Loucy (cell line): ENCODE measurements around the gene SLC48A1.

ENCODE experiments used
- H2AFZ ChIP-seq: fragments of 200-600 bp; sonication (generic); 2 replicates; pipeline ENCODE4 v1.6.0; 2016; ENCODE audit warnings: antibody characterized with exemption, mild to moderate bottlenecking, low read length, moderate library complexity
- H3F3A ChIP-seq: fragments of 200-600 bp; 2 replicates; pipeline ENCODE4 v1.6.0; 2016; ENCODE audit warnings: antibody characterized with exemption, low read depth, mild to moderate bottlenecking
- H3K27me3 ChIP-seq: fragments of 200-600 bp; sonication (generic); 2 replicates; pipeline ENCODE4 v1.6.1; 2014; ENCODE audit warnings: low read length, mild to moderate bottlenecking; ENCODE audit not compliant: insufficient read depth, poor library complexity, severe bottlenecking
- H3K36me3 ChIP-seq: fragments of 200-600 bp; sonication (generic); 2 replicates; pipeline ENCODE4 v1.6.1; 2016; ENCODE audit warnings: low read length; ENCODE audit not compliant: insufficient read depth
- H3K4me1 ChIP-seq: fragments of 200-600 bp; sonication (generic); 2 replicates; pipeline ENCODE4 v1.5.1; 2014; ENCODE audit warnings: low read length, mild to moderate bottlenecking; ENCODE audit not compliant: insufficient read depth, poor library complexity, severe bottlenecking
- H3K4me2 ChIP-seq: fragments of 200-600 bp; sonication (generic); 2 replicates; pipeline ENCODE4 v1.6.0; 2014; ENCODE audit warnings: antibody characterized with exemption, low read length, low read depth, mild to moderate bottlenecking; ENCODE audit not compliant: poor library complexity, severe bottlenecking
- H3K4me3 ChIP-seq: fragments of 200-600 bp; sonication (generic); 2 replicates; pipeline ENCODE4 v1.5.1; 2014; ENCODE audit warnings: low read length, mild to moderate bottlenecking, mixed read lengths; ENCODE audit not compliant: poor library complexity, severe bottlenecking
- H3K79me2 ChIP-seq: fragments of 200-600 bp; sonication (generic); 2 replicates; pipeline ENCODE4 v1.6.1; 2014; ENCODE audit warnings: low read length; ENCODE audit not compliant: insufficient read depth
- H3K9ac ChIP-seq: fragments of 200-600 bp; sonication (generic); 2 replicates; pipeline ENCODE4 v1.6.0; 2014; ENCODE audit warnings: mild to moderate bottlenecking, low read depth, low read length, moderate library complexity; ENCODE audit not compliant: poor library complexity, severe bottlenecking
- H3K9me2 ChIP-seq: fragments of 200-600 bp; sonication (generic); replicated peaks from 2 replicates; pipeline ENCODE4 v1.6.1; 2016; ENCODE audit warnings: low read depth, low read length, mixed read lengths
- H3K9me3 ChIP-seq: fragments of 200-600 bp; sonication (generic); 2 replicates; pipeline ENCODE4 v1.6.1; 2014; ENCODE audit warnings: mild to moderate bottlenecking, antibody characterized with exemption, low read length, low read depth; ENCODE audit not compliant: insufficient read depth
- H4K20me1 ChIP-seq: fragments of 200-600 bp; sonication (generic); 2 replicates; pipeline ENCODE4 v1.6.0; 2014; ENCODE audit warnings: antibody characterized with exemption, low read length, mild to moderate bottlenecking; ENCODE audit not compliant: insufficient read depth, poor library complexity, severe bottlenecking
- EZH2phosphoT487 ChIP-seq: fragments of 200-600 bp; IDR thresholded peaks from 2 replicates; pipeline ENCODE4 v1.6.1; 2018; ENCODE audit warnings: antibody characterized with exemption, mild to moderate bottlenecking, moderate library complexity, borderline replicate concordance
- TF ChIP-seq, protein P1 (sequence below): fragments of 200-600 bp; sonication (generic); conservative IDR thresholded peaks from 2 replicates; pipeline ENCODE4 v1.5.1; 2014; ENCODE audit warnings: mild to moderate bottlenecking, antibody characterized with exemption, low read length

The SLC48A1 gene

DNA sequence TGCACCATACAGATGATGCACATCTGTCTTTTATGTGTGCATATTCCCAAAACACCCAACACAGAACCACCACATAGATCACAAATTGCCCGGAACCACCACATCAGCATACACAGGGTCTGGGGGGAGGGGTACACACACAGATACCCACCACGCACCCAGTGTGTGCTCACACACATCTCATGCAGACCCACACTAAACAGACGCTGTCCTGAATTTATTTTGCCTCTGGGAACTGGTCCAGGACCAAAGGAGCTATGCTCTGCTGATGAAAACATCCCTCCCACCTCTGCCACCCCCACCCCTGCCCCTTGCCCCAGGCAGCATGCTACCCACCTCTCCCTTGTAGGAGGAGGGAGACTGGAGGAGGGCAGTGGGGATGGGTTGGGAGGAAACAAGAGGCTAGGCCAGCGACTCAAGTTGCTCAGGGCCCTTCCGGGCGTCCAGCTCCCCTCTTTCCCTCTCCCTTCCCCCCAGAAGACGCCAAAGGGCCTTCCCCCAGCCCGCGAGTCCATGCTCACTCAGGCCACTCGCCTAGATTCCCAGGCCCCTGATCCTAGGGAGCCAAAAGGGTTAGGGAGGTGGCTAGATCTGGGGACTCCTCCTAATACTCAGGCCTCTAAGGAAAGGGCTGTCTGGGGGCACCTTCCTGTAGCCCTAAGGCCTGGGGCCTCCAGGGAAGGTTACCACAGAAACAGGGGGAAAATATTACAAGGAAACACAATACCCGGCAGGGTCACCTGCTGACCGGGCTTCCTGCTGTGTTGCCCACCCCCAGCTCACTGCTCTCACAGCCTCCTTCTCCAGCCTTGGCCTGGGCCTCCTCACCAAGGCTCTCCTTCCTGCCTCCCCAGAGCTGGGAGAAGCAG is 43.6 kb downstream of the SLC48A1 start:
- Histone ChIP-seq H4K20me1 (peaks cover 44% of the 10 kb centered on the region), H3K79me2 (peaks cover 88% of the 10 kb centered on the region), H3K27me3 (no peaks in the 10 kb centered on the region), H3K4me3 (peak overlapping the region; percentile 91), H3F3A (no peaks in the 10 kb centered on the region), H3K9ac (peak overlapping the region; percentile 89), H3K4me1 (peaks cover 72% of the 10 kb centered on the region), H2AFZ (no peak overlapping the region), H3K4me2 (peak overlapping the region; percentile 98), H3K9me3 (no peaks in the 10 kb centered on the region), H3K9me2 (no peaks in the 10 kb centered on the region), H3K36me3 (no peaks in the 10 kb centered on the region)
- TF ChIP-seq EZH2phosphoT487: no peak
- TF ChIP-seq, protein P1, sequence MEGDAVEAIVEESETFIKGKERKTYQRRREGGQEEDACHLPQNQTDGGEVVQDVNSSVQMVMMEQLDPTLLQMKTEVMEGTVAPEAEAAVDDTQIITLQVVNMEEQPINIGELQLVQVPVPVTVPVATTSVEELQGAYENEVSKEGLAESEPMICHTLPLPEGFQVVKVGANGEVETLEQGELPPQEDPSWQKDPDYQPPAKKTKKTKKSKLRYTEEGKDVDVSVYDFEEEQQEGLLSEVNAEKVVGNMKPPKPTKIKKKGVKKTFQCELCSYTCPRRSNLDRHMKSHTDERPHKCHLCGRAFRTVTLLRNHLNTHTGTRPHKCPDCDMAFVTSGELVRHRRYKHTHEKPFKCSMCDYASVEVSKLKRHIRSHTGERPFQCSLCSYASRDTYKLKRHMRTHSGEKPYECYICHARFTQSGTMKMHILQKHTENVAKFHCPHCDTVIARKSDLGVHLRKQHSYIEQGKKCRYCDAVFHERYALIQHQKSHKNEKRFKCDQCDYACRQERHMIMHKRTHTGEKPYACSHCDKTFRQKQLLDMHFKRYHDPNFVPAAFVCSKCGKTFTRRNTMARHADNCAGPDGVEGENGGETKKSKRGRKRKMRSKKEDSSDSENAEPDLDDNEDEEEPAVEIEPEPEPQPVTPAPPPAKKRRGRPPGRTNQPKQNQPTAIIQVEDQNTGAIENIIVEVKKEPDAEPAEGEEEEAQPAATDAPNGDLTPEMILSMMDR: no peak

DNA sequence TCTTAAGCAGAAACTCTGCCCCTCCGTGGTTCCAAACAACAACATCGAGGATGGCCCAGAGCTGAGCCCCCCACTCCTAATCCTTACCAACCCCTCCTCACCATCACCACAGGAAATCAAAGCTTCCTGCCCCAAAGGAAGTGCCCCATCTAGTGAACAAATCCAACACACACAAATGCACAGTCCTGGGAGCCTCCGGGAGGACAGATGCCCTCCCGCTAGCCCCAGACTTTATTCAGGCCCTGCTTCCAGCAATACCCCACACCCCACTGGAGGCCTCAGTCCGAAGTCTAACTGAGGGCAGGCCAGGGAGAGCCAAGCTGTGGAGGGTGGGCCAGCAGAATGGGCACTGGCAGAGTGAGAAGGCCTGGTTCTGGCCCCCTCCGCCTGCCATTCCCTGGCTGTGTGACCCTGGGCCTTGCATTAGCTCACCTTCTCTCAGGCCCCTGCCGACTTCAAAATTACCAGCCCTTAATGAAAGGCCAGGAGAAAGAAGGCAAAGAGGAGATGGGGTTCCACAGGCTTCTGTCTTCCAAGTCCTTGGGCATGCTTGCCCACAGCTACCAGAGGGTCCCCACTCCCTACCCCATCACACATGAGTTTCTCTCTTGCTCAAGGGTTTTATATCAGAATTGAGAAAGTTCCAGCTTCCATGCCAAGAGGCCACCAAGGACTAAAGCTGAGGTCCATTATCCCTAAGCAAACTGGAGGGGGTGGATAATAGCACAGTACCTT is 44.4 kb downstream of the SLC48A1 start:
- no peaks in the 10 kb centered on the region for H3K9me3 ChIP-seq
- peak overlapping the region; percentile 98 for H3K4me2 ChIP-seq
- no peaks in the 10 kb centered on the region for H3K27me3 ChIP-seq
- H3K4me1 ChIP-seq: peaks cover 64% of the 10 kb centered on the region
- no peak overlapping the region for H2AFZ ChIP-seq
- peak overlapping the region; percentile 89 for H3K9ac ChIP-seq
- H3K36me3 ChIP-seq: no peaks in the 10 kb centered on the region
- no peaks in the 10 kb centered on the region for H3F3A ChIP-seq
- TF ChIP-seq EZH2phosphoT487: no peak
- TF ChIP-seq, protein P1: peak; percentile 44
- peaks cover 80% of the 10 kb centered on the region for H3K79me2 ChIP-seq
- H4K20me1 ChIP-seq: peaks cover 36% of the 10 kb centered on the region
- H3K9me2 ChIP-seq: no peaks in the 10 kb centered on the region
- peak overlapping the region; percentile 91 for H3K4me3 ChIP-seq

DNA sequence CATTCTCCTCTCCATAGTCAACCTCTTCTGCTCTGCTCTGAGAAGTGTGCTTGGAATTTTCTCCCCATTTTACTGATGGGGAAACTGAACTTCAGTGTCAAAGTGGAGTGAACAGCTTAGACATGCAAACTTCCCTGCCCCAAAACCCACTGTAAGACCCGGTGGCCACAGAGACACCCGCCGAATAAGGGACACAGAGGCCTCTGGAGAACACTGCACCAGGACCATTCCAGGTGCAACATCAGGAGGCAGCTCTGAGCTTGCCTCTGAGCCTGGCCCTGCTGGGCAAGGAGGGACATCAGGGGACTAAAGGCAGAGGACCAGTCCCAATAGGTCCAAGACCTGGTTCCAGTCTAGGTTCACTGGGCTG is 45.0 kb downstream of the SLC48A1 start:
- peaks cover 5% of the 10 kb centered on the region; the same call in 1 of the 2 replicates for H3F3A ChIP-seq
- H3K79me2 ChIP-seq: peaks cover 76% of the 10 kb centered on the region
- no peak overlapping the region for H2AFZ ChIP-seq
- H3K9me2 ChIP-seq: no peaks in the 10 kb centered on the region
- peaks cover 60% of the 10 kb centered on the region for H3K4me1 ChIP-seq
- peaks cover 34% of the 10 kb centered on the region for H4K20me1 ChIP-seq
- no peaks in the 10 kb centered on the region for H3K27me3 ChIP-seq
- peak overlapping the region; percentile 89 for H3K9ac ChIP-seq
- H3K4me3 ChIP-seq: peak overlapping the region; percentile 91
- H3K9me3 ChIP-seq: no peaks in the 10 kb centered on the region
- H3K4me2 ChIP-seq: peak overlapping the region; percentile 98
- TF ChIP-seq, protein P1: no peak
- TF ChIP-seq EZH2phosphoT487: no peak
- no peaks in the 10 kb centered on the region for H3K36me3 ChIP-seq
